CD4-positive, alpha-beta T cell (primary cell): Measurements from ENCODE around the gene FXR2. TPM values are rescaled to one million over a fixed set of nuclear protein-coding genes. Genes with fewer than 3 reads are reported as not detected.

ENCODE experiments used
- ATAC-seq: fragments of 200-7000 bp; cut with Tn5 transposase; one replicate; pipeline ENCODE4 v1.10.0; 2022; ENCODE audit warnings: mild to moderate bottlenecking; ENCODE audit not compliant: poor library complexity
- CTCF ChIA-PET: fragments of 350-600 bp; sonication (Branson Sonifier 250); formaldehyde crosslinking; loops from one replicate; lab custom pipeline; 2021; ENCODE audit warnings: antibody characterized with exemption, inconsistent platforms; lab: Charles Lee
- POLR2A ChIA-PET: fragments of 350-600 bp; sonication (Branson Sonifier 250); formaldehyde crosslinking; loops from one replicate; lab custom pipeline; 2021; ENCODE audit warnings: antibody characterized with exemption, inconsistent platforms; lab: Charles Lee
- DNase-seq, 14 experiments: peaks; one replicate each; pipeline ENCODE4 v3.0.0-alpha.2; 2013 to 2020; ENCODE audit warnings: mixed read lengths in 2 of 14
- H3K27ac ChIP-seq, 2 donors: one replicate each; pipeline versions ENCODE4 v1.5.1 to v1.7.0; 2013; ENCODE audit warnings: low read length in 2 of 2, low read depth in 1 of 2, mild to moderate bottlenecking in 1 of 2
- H3K27me3 ChIP-seq, 2 experiments: 1 replicate in 1 of 2; 2 replicates in 1 of 2; pipeline versions ENCODE4 v1.6.1 to v1.7.0; 2013; ENCODE audit warnings: low read length in 2 of 2, control low read depth in 1 of 2, mild to moderate bottlenecking in 1 of 2, moderate library complexity in 1 of 2; ENCODE audit not compliant: insufficient read depth in 2 of 2, control insufficient read depth in 1 of 2
- H3K36me3 ChIP-seq: one replicate; pipeline ENCODE4 v1.6.1; 2013; ENCODE audit warnings: low read length, control low read depth; ENCODE audit not compliant: insufficient read depth
- H3K4me1 ChIP-seq: one replicate; pipeline ENCODE4 v1.6.1; 2013; ENCODE audit warnings: low read length, control low read depth; ENCODE audit not compliant: insufficient read depth
- H3K4me3 ChIP-seq: one replicate; pipeline ENCODE4 v1.5.1; 2013; ENCODE audit warnings: mild to moderate bottlenecking, low read length, moderate library complexity
- H3K9me3 ChIP-seq, 2 experiments: 1 replicate in 1 of 2; 2 replicates in 1 of 2; pipeline versions ENCODE4 v1.6.1 to v1.7.0; 2013; ENCODE audit warnings: low read length in 2 of 2, mild to moderate bottlenecking in 2 of 2, control low read depth in 1 of 2, moderate library complexity in 1 of 2; ENCODE audit not compliant: control insufficient read depth in 1 of 2, insufficient read depth in 1 of 2
- H3K27ac Mint-ChIP-seq: one replicate; pipeline ENCODE4 v1.8.0; 2020; ENCODE audit warnings: mixed read lengths
- H3K27me3 Mint-ChIP-seq: one replicate; pipeline ENCODE4 v1.8.0; 2021; ENCODE audit warnings: mixed read lengths
- H3K36me3 Mint-ChIP-seq: one replicate; pipeline ENCODE4 v1.8.0; 2021; ENCODE audit warnings: low read depth, mixed read lengths
- H3K4me1 Mint-ChIP-seq: one replicate; pipeline ENCODE4 v1.8.0; 2021; ENCODE audit warnings: low read depth, mixed read lengths
- H3K4me3 Mint-ChIP-seq: one replicate; pipeline ENCODE4 v1.8.0; 2020; ENCODE audit warnings: mild to moderate bottlenecking, mixed read lengths
- H3K9me3 Mint-ChIP-seq: one replicate; pipeline ENCODE4 v1.8.0; 2020; ENCODE audit warnings: mixed read lengths
- CTCF ChIP-seq: fragments of 200-600 bp; IDR thresholded peaks from one replicate; pipeline ENCODE4 v1.8.0; 2022; ENCODE audit warnings: antibody characterized with exemption, mild to moderate bottlenecking
- intact Hi-C, 2 experiments: fragments of 100-400 bp; cut with DNase I in 1 of 2; cut with micrococcal nuclease in 1 of 2; formaldehyde crosslinking; loops; one replicate each; pipeline versions ENCODE4 v1.15.1 to v1.9.0; 2023 to 2025; cut with DNase I, micrococcal nuclease
- polyA plus RNA-seq, 2 donors: library from polyadenylated mRNA; unstranded; fragments of 120-200 nt; gene quantifications; one replicate each; pipeline ENCODE4 v1.2.1, GENCODE V29; 2013
- total RNA-seq, 174 experiments: library from RNA in 2 of 174; stranded (reverse) in 2 of 174; gene quantifications; one replicate each; pipeline ENCODE4 v1.2.3 and lab custom pipeline; 2021 to 2026

FXR2 gene
- total RNA-seq (10 to 100 TPM; 20.6 to 22.5 TPM), total RNA-seq (lab: John Stamatoyannopoulos, UW) (25.5 to 130 (median 63.2) reads per million in 172 experiments)
- polyA plus RNA-seq (2013, experiment 1 of 2): 23.4 TPM
- 21.9 TPM for polyA plus RNA-seq (2013, experiment 2 of 2)

- peak within 1 kb of the TSS; percentile 99 for H3K27ac Mint-ChIP-seq
- H3K9me3 Mint-ChIP-seq: no peaks in the 10 kb centered on the region
- ChIA-PET POLR2A (interaction anchor here (0.6 to 4.2 kb wide), 26 partner anchors 13 to 579 kb away, joined by 3 to 158 read pairs (median 4); partner anchors contain the start of genes ACAP1, ATP1B2, CNTROB and CYB5D1), CTCF (interaction anchor here (0.6 to 3.1 kb wide), 15 partner anchors 10 to 311 kb away, joined by 3 to 29 read pairs (median 5); partner anchors contain the start of genes ATP1B2, MPDU1, SAT2 and TMEM102)
- no peaks in the 10 kb centered on the region for H3K27me3 Mint-ChIP-seq
- intact Hi-C loops: loop anchor here (1.0 to 5.0 kb wide), 5 partner anchors 36 to 318 kb away; partner anchors contain the start of genes ATP1B2 (in 1 of the 2), CNTROB (in 1 of the 2), TP53 (in 1 of the 2) and TRAPPC1 (in 1 of the 2)
- ATAC-seq (peak; percentile 88), DNase-seq (peak; percentile 94 to 100 (median 98))
- Histone ChIP-seq H3K4me1 (peaks cover 36% of the 10 kb centered on the region), H3K4me3 (peak within 1 kb of the TSS; percentile 87), H3K27me3 (no peaks in the 10 kb centered on the region), H3K36me3 (peaks cover 4% of the 10 kb centered on the region), H3K27ac (peak within 1 kb of the TSS; percentile 50 to 63), H3K9me3 (no peaks in the 10 kb centered on the region)
- TF ChIP-seq CTCF: peak; percentile 59
- peaks cover 34% of the 10 kb centered on the region for H3K36me3 Mint-ChIP-seq
- peak within 1 kb of the TSS; percentile 91 for H3K4me3 Mint-ChIP-seq
- peaks cover 47% of the 10 kb centered on the region for H3K4me1 Mint-ChIP-seq
These were observed at the start of gene FXR2 for GRCh38 chr17:7614425-7615264. Gene FXR2 (minus strand): TSS chr17:7614897. CDS start chr17:7614532, 365 bp downstream.

- Mint-ChIP-seq H3K4me1 (peaks cover 7% of the 10 kb centered on the region), H3K9me3 (no peaks in the 10 kb centered on the region), H3K4me3 (no peak overlapping the region), H3K27ac (no peak overlapping the region), H3K36me3 (no peaks in the 10 kb centered on the region), H3K27me3 (peaks cover 20% of the 10 kb centered on the region)
- Histone ChIP-seq H3K27ac (no peak overlapping the region), H3K4me1 (no peaks in the 10 kb centered on the region), H3K27me3 (peaks cover 6 to 9% of the 10 kb centered on the region in 2 experiments), H3K36me3 (no peaks in the 10 kb centered on the region), H3K4me3 (no peak overlapping the region), H3K9me3 (no peaks in the 10 kb centered on the region)
- DNase-seq: no peak
- POLR2A ChIA-PET: interaction anchor here (1.3 to 1.6 kb wide), 2 partner anchors 15 to 29 kb away, joined by 3 to 6 read pairs; partner anchors contain the start of gene SAT2
- no peak for TF ChIP-seq CTCF
- CTCF ChIA-PET: no interaction called here
- intact Hi-C loops: no loop called here
- no peak for ATAC-seq
These were observed 42.4 kb upstream of the FXR2 start for GRCh38 chr17:7656958-7657609.

- no peak overlapping the region for H3K27ac ChIP-seq
- H3K36me3 ChIP-seq: no peaks in the 10 kb centered on the region
- DNase-seq: no peak
- H3K27ac Mint-ChIP-seq: no peak overlapping the region
- peaks cover 0 to 4% of the 10 kb centered on the region in 2 experiments for H3K9me3 ChIP-seq
- ATAC-seq: no peak
- H3K36me3 Mint-ChIP-seq: no peaks in the 10 kb centered on the region
- no peak for TF ChIP-seq CTCF
- ChIA-PET CTCF (no interaction called here), POLR2A (interaction anchor here (1.2 kb wide), 1 partner anchor 28 kb away, joined by 3 read pairs; the partner anchor contains the start of gene SAT2)
- no peaks in the 10 kb centered on the region for H3K9me3 Mint-ChIP-seq
- peaks cover 30% of the 10 kb centered on the region for H3K27me3 Mint-ChIP-seq
- no peak overlapping the region for H3K4me3 ChIP-seq
- peaks cover 14% of the 10 kb centered on the region for H3K4me1 ChIP-seq
- peaks cover 14% of the 10 kb centered on the region for H3K4me1 Mint-ChIP-seq
- intact Hi-C loops: no loop called here
- no peak overlapping the region for H3K4me3 Mint-ChIP-seq
- peaks cover 15 to 23% of the 10 kb centered on the region in 2 experiments for H3K27me3 ChIP-seq
These were observed 40.8 kb upstream of the FXR2 start for GRCh38 chr17:7655541-7655840.
